Measurements from ENCODE around the gene ISYNA1.

- TF ChIP-seq CTCF (IDR thresholded peaks at IDR 0.05) (no peak), FOSL2 (IDR thresholded peaks at IDR 0.05) (no peak), FOSL2 (CRISPR knock-in tag; IDR thresholded peaks at IDR 0.05) (no peak), CEBPB (IDR thresholded peaks at IDR 0.05) (no peak)
Measured at GRCh38 chr19:18445262-18445948, 7.5 kb upstream of the ISYNA1 start.
